Endodermal cell (in vitro differentiated cells): ENCODE data around the gene GRPEL2. TPM values are rescaled to one million over a fixed set of nuclear protein-coding genes. Genes with fewer than 3 reads are reported as not detected.

Experiments
- DNase-seq: peaks from one replicate; pipeline ENCODE4 v3.0.0-alpha.2; 2017
- H3K27ac ChIP-seq: 2 replicates; pipeline ENCODE4 v1.5.1; 2013; ENCODE audit warnings: mild to moderate bottlenecking, low read depth, low read length, moderate library complexity
- H3K27me3 ChIP-seq: 2 replicates; pipeline ENCODE4 v1.6.1; 2013; ENCODE audit warnings: mild to moderate bottlenecking, low read length, moderate library complexity; ENCODE audit not compliant: insufficient read depth, control insufficient read depth, poor library complexity, severe bottlenecking
- H3K36me3 ChIP-seq: 2 replicates; pipeline ENCODE4 v1.7.0; 2013; ENCODE audit warnings: mild to moderate bottlenecking, low read length, moderate library complexity; ENCODE audit not compliant: control insufficient read depth, insufficient read depth
- H3K4me1 ChIP-seq: one replicate; pipeline ENCODE4 v1.7.0; 2013; ENCODE audit warnings: low read length; ENCODE audit not compliant: control insufficient read depth, insufficient read depth
- H3K4me3 ChIP-seq: 2 replicates; pipeline ENCODE4 v1.5.1; 2013; ENCODE audit warnings: mild to moderate bottlenecking, low read length, moderate library complexity
- H3K9ac ChIP-seq: 2 replicates; pipeline ENCODE4 v1.6.1; 2013; ENCODE audit warnings: mild to moderate bottlenecking, low read length, moderate library complexity; ENCODE audit not compliant: poor library complexity, severe bottlenecking; ENCODE audit errors: extremely low read depth
- H3K9me3 ChIP-seq: 2 replicates; pipeline ENCODE4 v1.6.1; 2013; ENCODE audit warnings: mild to moderate bottlenecking, low read length, moderate library complexity; ENCODE audit not compliant: control insufficient read depth
- H3K27ac Mint-ChIP-seq: 2 replicates; pipeline ENCODE4 v1.8.0; 2020; ENCODE audit warnings: mixed read lengths
- H3K27me3 Mint-ChIP-seq: 2 replicates; pipeline ENCODE4 v1.8.0; 2021; ENCODE audit warnings: mild to moderate bottlenecking, mixed read lengths; ENCODE audit not compliant: insufficient read depth
- H3K36me3 Mint-ChIP-seq: 2 replicates; pipeline ENCODE4 v1.8.0; 2020; ENCODE audit warnings: low read depth, mixed read lengths
- H3K4me1 Mint-ChIP-seq: 2 replicates; pipeline ENCODE4 v1.8.0; 2020; ENCODE audit warnings: mixed read lengths
- H3K4me3 Mint-ChIP-seq: 2 replicates; pipeline ENCODE4 v1.8.0; 2020; ENCODE audit warnings: mild to moderate bottlenecking, moderate library complexity, mixed read lengths
- H3K9me3 Mint-ChIP-seq: 2 replicates; pipeline ENCODE4 v1.8.0; 2020; ENCODE audit warnings: mild to moderate bottlenecking, mixed read lengths
- WGBS, 2 experiments: methylation state at CpG; one replicate each; pipeline versions ENCODE4 v1.1.5 to v1.1.7; 2013; ENCODE audit warnings: missing lambda C conversion rate in 2 of 2, mixed read lengths in 1 of 2; ENCODE audit not compliant: insufficient coverage in 1 of 2, insufficient read length in 1 of 2; 5-methylcytosine and 5-hydroxymethylcytosine counted together
- total RNA-seq, 2 donors: library from RNA; stranded (reverse); fragmentation: NEBNext Ultra II Directional in 1 of 2; extraction: Animal tissue kit (Norgen Biotek cat#: 25700) in 1 of 2; gene quantifications; 2 replicates in 1 of 2; 3 replicates in 1 of 2; pipeline ENCODE4 v1.2.1, GENCODE V29; 2021
- TF ChIP-seq, protein P1 (sequence below): fragments of 200-600 bp; sonication (generic); conservative IDR thresholded peaks from 2 replicates; pipeline ENCODE4 v1.5.0; 2021; ENCODE audit warnings: antibody characterized with exemption, mild to moderate bottlenecking

GRPEL2 gene
- total RNA-seq, 2 donors from 2014 or later: 26.2 to 31.6 TPM

DNA sequence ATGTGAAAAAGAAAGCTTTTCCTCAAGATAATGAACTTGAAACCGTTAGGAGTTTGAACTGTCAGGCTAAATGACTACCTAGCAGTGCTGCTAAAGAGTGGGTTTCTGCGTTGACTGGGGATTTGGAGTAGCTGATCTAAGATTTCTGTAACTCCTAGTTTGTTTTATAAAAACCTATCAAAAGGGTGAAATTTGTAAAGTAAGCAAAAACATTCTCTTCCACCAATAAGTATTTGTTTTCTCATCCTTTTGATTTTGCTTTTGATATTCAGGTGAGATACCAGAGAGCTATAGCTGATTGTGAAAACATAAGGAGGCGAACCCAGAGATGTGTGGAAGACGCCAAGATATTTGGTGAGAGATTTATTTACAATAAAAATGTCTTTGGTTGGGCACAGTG, 4.1 kb downstream of the GRPEL2 start:
- Mint-ChIP-seq H3K36me3 (peaks cover 60% of the 10 kb centered on the region), H3K27ac (no peak overlapping the region), H3K4me3 (no peak overlapping the region), H3K4me1 (peaks cover 8% of the 10 kb centered on the region), H3K27me3 (no peaks in the 10 kb centered on the region), H3K9me3 (no peaks in the 10 kb centered on the region)
- 92 to 95% methylated on average over 3 to 4 of the region's 4 CpGs for WGBS, 2 experiments
- no peaks in the 10 kb centered on the region for H3K9me3 ChIP-seq
- no peak overlapping the region for H3K4me3 ChIP-seq
- H3K27ac ChIP-seq: no peak overlapping the region
- H3K9ac ChIP-seq: no peak overlapping the region
- no peaks in the 10 kb centered on the region for H3K27me3 ChIP-seq
- peaks cover 72% of the 10 kb centered on the region for H3K36me3 ChIP-seq
- DNase-seq: no peak
- H3K4me1 ChIP-seq: no peaks in the 10 kb centered on the region
- TF ChIP-seq, protein P1, sequence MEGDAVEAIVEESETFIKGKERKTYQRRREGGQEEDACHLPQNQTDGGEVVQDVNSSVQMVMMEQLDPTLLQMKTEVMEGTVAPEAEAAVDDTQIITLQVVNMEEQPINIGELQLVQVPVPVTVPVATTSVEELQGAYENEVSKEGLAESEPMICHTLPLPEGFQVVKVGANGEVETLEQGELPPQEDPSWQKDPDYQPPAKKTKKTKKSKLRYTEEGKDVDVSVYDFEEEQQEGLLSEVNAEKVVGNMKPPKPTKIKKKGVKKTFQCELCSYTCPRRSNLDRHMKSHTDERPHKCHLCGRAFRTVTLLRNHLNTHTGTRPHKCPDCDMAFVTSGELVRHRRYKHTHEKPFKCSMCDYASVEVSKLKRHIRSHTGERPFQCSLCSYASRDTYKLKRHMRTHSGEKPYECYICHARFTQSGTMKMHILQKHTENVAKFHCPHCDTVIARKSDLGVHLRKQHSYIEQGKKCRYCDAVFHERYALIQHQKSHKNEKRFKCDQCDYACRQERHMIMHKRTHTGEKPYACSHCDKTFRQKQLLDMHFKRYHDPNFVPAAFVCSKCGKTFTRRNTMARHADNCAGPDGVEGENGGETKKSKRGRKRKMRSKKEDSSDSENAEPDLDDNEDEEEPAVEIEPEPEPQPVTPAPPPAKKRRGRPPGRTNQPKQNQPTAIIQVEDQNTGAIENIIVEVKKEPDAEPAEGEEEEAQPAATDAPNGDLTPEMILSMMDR: no peak

DNA sequence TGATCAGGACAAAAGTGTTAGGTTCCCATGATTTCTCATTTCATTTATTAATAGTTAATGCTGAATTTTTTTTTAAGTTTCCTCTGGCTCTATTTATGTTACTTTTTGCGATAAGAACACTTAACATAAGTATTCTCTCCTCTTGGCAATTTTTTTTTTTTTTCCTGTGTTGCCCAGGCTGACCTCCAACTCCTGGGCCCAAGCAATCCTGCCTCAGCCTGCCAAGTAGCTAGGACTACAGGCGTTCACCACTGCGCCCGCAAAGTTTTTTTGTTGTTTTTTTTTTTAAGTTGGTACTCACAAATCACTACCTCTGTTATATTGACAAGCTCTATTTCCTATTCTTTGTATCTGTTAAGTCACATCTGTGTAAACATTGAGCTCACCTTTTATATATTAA, 6.9 kb downstream of the GRPEL2 start:
- Histone ChIP-seq H3K9ac (no peak overlapping the region), H3K27me3 (no peaks in the 10 kb centered on the region), H3K4me3 (no peak overlapping the region), H3K4me1 (no peaks in the 10 kb centered on the region), H3K36me3 (peaks cover 74% of the 10 kb centered on the region), H3K9me3 (no peaks in the 10 kb centered on the region), H3K27ac (no peak overlapping the region)
- DNase-seq: no peak
- H3K27me3 Mint-ChIP-seq: no peaks in the 10 kb centered on the region
- peaks cover 70% of the 10 kb centered on the region for H3K36me3 Mint-ChIP-seq
- H3K9me3 Mint-ChIP-seq: no peaks in the 10 kb centered on the region
- no peak overlapping the region for H3K27ac Mint-ChIP-seq
- peaks cover under 1% of the 10 kb centered on the region for H3K4me1 Mint-ChIP-seq
- WGBS, 2 experiments: 90 to 100% methylated on average over 2 to 4 of the region's 4 CpGs
- TF ChIP-seq, protein P1: no peak
- no peak overlapping the region for H3K4me3 Mint-ChIP-seq

DNA sequence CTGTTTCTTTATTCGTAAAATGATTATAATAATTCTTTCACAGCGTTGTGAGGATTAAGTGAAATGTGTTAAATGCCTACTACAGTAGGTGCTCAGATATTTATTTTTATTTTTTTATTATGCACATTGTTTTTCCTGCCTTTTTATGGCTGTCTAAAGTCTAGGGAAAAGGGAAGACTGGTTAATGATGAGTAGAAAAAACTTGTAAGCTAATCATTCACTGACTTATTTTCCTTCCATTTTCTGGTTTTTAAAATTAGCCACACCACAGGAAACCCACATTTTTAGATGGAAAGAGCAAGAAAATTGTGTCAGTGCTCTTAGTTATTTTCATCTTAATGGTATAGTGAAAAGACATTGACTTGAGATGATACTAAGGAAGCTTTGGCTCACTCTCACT, 8.6 kb downstream of the GRPEL2 start:
- Histone ChIP-seq H3K27me3 (peaks cover 8% of the 10 kb centered on the region), H3K27ac (no peak overlapping the region), H3K9ac (no peak overlapping the region), H3K9me3 (no peaks in the 10 kb centered on the region), H3K4me3 (no peak overlapping the region), H3K4me1 (no peaks in the 10 kb centered on the region), H3K36me3 (peaks cover 57% of the 10 kb centered on the region)
- no peak for DNase-seq
- Mint-ChIP-seq H3K4me1 (peaks cover 4% of the 10 kb centered on the region), H3K27me3 (peaks cover 8% of the 10 kb centered on the region), H3K4me3 (no peak overlapping the region), H3K9me3 (no peaks in the 10 kb centered on the region), H3K27ac (no peak overlapping the region), H3K36me3 (peaks cover 57% of the 10 kb centered on the region)
- TF ChIP-seq, protein P1: no peak
- 80 to 100% methylated on average over 1 to 2 of the region's 2 CpGs for WGBS, 2 experiments
